ENCODE data around the gene STARD8.

- TF ChIP-seq GATA2 (IDR thresholded peaks at IDR 0.05; ENCODE audit: low read depth, low read length) (no peak), GATA3 (IDR thresholded peaks at IDR 0.05; ENCODE audit: low read depth, low read length) (no peak)
Observed at GRCh38 chrX:68648960-68649359, 1.5 kb downstream of the STARD8 start.
